Spleen (tissue), 7 donors: ENCODE results near the gene TRMT2B.

ENCODE experiments used
- CTCF ChIP-seq, 11 experiments: fragments of 200-600 bp in 7 of 11; fragments of 450-650 bp in 4 of 11; sonication (generic) in 4 of 11; IDR thresholded peaks in 8 of 11; conservative IDR thresholded peaks in 3 of 11; 1 replicate in 7 of 11; 2 replicates in 4 of 11; pipeline versions ENCODE4 v1.4.0 to v1.8.0; 2016 to 2021; ENCODE audit warnings: antibody characterized with exemption in 11 of 11, inconsistent platforms in 4 of 11, mild to moderate bottlenecking in 1 of 11
- POLR2A ChIP-seq, 3 donors: fragments of 450-650 bp; IDR thresholded peaks; one replicate each; pipeline ENCODE4 v1.5.1; 2017; ENCODE audit warnings: antibody characterized with exemption in 3 of 3, mild to moderate bottlenecking in 1 of 3
- donor health status: DM: no; HTN: no; CAD: no; lungs with moderate emphysema.
- donor health status: DM: no; HTN: no; CAD: no.
- donor health status: DM: no; HTN: no; CAD: no.

DNA sequence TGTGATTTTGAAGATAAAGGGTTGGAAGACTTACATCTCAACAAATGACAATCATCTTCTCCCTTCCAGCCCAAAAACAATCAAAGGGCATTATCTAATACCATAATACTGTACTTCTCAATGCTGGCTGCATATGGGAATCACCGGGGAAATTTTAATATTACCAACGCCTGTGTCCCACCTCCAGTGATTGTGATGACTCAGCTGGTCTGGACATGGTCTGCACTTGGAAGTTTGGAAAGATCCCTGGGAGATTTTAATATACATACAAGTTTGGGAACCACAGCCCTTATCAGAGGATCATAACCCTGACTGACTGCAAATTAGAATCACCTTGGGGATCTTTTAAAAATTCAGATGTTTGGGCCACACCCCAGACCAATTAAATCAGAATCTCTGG is 52.5 kb downstream of the TRMT2B start:
- TF ChIP-seq CTCF (IDR thresholded peaks at IDR 0.05 in 8 of 11, conservative IDR thresholded peaks at IDR 0.05 in 3 of 11) (no peak), POLR2A (IDR thresholded peaks at IDR 0.05) (no peak)
